HG02678 (cell line): ENCODE results near the gene MRPS10.
A peak's percentile ranks its signal among the peaks of the same experiment; 100 is the strongest.
"Not testable (repeated sequence)": the region's sequence is repeated elsewhere in the genome, so short reads cannot be mapped to it uniquely, and the experiment has no call there.

Source experiments
- ATAC-seq: cut with Tn5 transposase; IDR thresholded peaks from one replicate; pipeline ENCODE4 v1.9.1; 2021; ENCODE audit warnings: mild to moderate bottlenecking, moderate library complexity; ENCODE audit not compliant: unreplicated experiment

Gene MRPS10

DNA sequence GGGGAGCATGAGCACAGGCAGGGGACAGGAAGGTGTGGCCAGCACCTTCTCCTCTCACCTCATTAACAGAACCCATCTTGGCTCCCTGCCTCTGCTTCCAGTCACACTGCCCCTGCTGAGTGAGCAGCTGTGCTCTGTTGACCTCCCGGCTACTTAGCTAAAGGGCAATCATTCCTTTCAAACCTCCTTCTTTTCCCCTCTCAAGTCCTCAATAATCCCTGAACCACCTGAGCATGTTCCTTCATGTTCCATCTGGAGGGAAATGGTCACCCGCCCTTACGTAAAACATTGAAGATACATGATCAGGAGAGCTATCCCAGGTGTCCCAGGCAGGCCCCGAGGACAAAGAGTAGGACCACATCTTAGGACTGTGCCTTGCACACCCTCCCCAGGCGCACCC, 21.7 kb upstream of the MRPS10 start:
- ATAC-seq: no peak

DNA sequence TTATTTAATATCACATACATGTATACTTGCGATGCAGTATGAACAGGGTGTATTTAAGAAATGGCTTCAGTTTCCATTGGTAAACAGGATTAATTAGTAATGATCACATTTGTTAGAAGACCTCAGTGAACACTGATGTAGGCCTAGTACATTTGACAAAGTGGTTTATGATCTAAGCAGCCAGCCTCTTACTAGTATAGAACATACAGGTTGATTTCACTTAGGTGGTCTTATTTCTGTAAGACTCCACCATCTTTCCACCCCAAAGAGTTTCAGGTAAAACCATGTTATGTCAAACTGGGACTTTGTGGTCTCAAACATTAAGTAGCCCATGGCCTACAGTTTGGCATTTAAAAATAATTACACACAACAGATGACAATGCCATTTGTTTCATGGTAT, 20.2 kb upstream of the MRPS10 start:
- ATAC-seq: no peak

DNA sequence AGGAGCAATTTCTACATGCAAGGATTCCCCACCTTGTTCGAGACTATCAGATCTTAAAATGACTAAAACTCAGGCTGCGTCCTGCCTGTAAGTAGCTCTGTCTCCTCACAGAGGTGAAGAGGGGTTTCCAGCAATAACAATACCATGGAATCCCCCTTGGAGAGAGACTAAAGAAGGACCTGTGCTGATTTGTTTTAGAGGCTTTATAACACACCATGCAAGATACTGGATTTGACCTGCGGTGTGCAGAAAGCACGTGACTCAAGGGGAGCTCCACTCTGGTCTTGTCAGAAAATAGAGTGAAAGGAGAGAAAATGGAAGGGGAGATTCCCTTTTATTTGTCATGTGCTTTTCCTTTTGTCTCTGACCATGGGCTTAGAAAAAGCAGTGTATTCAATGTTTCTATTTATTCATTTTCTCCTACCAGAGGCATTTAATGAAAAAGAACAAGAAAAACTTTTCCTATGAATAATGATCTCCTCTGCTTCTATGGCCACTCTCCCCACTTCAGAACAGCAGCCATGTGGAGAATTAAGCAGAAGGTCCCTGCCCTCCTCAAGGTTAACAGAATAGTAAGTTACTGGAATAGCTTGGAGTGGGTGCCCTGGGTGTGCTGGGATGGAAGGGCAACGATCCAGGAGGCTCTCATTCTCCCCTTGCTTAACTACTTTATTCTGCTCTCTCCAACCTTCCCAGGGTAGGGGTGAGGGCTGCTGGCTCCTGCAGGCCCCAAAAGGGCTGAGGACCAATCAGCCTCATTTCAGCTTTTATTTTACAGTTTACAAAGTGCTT, 19.2 kb upstream of the MRPS10 start:
- ATAC-seq: no peak

DNA sequence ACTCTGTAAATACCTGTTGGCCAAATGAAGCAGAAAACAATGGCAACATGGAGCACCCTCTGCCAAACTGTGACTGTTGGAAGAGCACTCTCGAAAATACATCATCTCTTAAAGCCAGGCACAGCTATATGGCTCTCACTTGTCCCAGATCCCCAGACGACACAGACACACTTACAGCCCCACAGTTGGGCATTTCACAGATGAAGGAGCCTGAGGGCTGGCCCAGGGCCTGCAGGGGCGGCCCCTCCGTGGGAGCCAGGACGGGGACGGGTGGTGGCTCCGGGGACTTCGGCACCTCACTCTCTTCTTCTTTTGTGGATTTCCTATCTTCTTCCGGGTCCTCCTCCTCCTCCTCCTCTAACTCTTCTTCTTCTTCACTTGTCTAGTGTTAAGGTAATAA, 18.4 kb upstream of the MRPS10 start:
- no peak for ATAC-seq

DNA sequence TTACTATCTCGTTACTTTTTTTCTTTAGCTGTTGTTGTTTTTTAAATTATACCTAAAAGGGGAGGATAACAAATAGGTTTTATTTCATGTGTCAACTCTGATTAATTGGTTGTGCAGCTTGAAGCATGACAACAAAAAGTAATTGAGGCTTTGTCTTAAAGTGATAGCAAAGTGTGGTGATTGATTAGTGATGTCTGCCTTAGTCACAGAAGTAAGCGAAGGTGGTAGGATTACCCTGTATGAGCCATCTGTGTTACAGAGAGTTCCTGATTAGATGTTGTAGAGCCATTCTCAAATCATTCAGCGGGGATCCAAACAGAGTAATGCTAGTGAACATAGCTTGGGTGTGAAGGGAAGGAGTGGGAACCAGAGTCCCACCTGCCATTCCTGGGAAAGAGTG, 14.4 kb upstream of the MRPS10 start:
- ATAC-seq: no peak

GRCh38 chr6:42230345-42231321, 13.0 kb upstream of the MRPS10 start:
- no peak for ATAC-seq

DNA sequence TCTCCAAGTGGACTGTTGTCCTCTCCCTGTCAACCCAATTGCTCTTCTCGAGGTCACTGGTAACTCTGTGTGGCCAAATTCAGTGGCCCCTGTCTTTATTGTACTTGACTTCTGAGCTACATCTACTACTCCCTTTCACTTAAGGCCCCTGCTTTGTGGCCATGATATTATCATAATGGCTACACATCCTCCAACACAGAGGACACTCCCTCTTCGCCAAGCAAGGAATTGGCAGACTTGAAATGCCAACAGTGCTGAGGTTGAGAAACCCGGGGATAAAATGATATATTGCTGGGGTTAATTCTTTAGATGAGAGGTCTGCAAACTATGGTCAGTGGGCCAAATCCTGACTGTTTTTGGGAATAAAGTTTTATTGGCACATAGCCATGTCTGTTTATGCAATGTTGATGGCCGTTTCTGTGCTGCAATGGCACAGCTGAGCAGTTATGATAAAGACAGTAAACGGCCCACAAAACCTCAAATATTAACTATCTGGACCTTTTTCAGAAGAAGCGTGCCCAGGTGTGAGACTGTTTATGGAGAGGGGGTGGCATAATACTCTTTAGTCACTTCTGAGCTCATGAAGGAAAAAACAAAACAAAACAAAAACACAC, 12.0 kb upstream of the MRPS10 start:
- no peak for ATAC-seq

GRCh38 chr6:42228305-42228704, 10.6 kb upstream of the MRPS10 start:
- no peak for ATAC-seq

- no peak for ATAC-seq
These were observed 9.7 kb upstream of the MRPS10 start for GRCh38 chr6:42227173-42227850.

DNA sequence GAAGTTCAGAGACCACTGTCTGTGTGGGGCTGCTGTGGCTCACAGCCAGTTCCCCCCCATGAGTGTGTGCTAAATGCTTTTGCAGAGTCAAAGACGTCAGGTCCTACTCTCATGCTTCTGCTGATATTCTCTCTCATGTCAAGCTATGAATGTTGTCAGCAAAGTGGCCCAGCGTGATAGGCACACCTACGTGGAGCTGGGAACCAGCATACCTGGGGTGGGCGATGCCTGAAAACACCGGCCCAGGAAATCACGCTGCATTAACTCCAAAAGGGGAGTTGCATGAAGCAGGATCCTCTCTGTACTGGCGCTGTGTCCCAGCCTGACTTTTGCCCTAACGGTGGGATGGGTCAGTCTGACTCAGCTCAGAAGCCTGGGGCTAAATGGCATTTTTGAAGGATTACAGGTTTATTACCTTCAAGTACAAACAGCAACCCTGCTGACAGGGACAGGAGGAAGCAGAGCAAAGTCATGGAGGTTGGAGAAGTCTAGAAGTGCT, 9.0 kb upstream of the MRPS10 start:
- ATAC-seq: no peak

- no peak for ATAC-seq
These were observed 8.5 kb upstream of the MRPS10 start for GRCh38 chr6:42226161-42226611.

- ATAC-seq: no peak
These were observed 7.8 kb upstream of the MRPS10 start for GRCh38 chr6:42225419-42225818.

DNA sequence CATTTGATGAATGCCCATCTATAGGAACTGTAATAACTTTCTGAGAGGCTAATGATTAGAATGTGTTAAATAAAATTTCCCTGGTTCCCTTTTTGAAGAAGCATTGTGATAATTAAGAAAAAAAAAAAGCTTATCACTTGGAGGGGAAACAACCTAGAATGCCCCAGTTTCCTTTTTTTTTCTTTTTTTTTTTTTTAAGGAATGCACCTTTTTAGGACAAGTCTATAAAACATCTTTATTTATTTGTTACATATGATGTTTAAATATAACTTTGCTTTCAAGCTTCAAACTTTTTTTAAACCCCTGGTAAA, 7.3 kb upstream of the MRPS10 start:
- no peak for ATAC-seq

DNA sequence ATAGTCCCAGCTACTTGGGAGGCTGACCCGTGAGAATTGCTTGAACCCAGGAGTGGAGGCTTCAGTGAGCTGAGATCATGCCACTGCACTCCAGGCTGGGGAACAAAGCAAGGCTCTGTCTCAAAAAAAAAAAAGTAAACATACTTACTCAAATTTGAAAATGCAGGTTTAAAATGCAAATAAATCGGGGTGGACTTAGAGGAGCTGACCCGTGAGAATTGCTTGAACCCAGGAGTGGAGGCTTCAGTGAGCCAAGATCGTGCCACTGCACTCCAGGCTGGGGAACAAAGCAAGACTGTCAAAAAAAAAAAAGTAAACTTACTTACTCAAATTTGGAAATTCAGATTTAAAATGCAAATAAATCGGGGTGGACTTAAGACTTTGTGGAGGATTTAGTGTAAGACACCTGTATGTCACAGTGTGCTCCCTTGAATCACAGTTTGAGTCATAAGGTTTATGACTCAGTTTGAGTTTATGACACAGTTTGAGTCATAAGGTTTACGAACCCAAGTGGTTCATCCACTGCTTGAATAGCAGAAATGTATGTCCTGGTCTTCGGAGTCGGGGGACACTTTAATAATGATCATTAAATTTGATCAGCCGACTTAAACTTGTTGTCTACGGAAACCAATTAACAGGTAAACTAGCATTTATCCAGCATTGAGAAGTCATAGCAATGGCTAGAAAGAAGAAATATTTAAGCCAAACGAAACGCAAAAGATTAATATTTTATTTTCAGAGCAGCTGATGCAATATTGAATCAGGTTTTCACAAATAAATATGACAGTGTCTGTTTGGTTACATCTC, 6.8 kb upstream of the MRPS10 start:
- peak; percentile 84 for ATAC-seq

DNA sequence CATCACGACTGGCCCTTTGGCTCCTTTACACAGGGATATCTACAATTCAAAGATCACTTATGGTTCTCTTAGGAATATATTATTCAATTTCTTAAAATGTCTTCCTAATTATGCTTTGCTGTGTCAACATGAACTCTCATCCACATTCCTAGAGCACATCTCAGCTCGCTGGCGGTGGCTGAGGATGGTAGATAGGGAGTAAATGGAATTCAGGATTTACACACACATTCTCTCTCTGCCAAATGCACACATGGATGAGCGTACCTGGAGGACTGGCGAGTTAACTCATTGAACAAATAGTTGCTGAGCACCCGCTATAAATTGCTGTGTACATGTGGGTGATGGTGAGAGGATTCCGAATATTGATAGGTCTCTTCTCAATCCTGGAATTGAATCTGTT, 4.8 kb upstream of the MRPS10 start:
- ATAC-seq: no peak

DNA sequence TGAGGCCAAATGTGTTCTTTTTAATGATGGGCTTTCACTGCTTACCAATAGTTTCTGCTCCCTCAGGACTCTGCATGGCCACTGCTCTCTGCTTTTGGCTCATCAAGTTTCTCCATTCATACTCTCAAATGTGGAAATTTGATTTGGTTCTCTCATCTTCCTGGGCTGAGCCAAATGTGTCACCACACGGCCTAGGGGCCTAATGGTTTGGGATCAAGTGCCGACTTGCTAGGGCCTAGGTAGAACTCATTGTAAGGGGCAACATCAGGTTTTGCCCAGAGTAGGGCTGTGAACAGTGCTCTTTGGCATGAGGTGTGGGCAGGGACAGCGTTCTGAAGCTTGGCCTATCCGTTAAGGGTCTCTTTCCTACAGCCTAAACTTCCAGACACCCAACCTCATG, 3.9 kb upstream of the MRPS10 start:
- no peak for ATAC-seq

- no peak for ATAC-seq
These were observed 3.1 kb upstream of the MRPS10 start for GRCh38 chr6:42220807-42221206.

DNA sequence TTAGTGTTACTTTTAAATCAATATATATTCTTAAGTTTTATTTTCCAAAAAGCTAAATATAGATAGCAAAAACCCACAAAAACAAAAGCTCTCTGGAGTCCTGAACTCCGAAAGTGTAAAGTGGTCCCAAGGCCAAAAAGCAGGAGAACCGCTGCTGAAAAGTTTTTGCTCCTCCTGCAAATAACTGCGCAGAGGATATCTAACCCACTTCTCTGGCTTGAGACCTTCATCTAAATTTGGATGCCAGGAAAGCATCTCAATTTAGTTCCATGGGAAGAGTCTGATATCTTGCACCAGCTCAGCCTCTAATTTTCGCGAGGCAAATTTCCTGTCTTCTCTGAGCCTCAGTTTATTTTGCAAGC, 523 bp downstream of the MRPS10 start:
- no peak for ATAC-seq

DNA sequence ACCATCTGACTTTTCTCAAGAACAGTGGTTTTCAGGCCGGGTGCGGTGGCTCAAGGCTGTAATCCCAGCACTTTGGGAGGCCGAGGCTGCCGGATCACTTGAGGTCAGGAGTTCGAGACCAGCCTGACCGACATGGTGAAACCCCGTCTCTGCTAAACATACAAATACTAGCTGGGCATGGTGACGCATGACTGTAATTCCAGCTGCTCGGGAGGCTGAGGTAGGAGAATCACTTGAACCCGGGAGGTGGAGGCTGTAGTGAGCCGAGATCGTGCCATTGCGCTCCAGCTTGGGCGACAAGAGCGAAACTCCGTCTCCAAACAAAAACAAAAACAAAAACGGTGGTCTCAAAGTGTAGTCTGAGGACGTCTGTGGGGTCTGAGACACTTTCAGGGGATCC, 1.2 kb downstream of the MRPS10 start:
- not testable (repeated sequence) for ATAC-seq

DNA sequence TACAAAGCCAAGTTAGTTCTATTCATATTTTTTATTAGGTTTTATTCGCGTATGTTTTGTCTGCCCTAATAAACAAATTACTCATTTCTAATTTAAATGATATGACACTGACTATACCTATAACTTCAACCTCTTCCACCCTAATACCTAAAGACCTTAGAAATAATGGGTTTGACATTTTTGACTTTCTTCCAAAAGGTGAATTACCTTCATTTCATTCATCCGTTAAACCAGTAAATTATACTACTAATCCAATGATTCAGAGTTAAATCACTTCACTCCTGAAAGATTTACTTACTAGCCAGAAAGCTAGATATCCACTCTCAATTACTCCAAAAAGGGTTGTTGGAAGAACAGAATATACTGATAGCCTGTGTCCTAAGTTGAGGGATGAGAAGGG, 5.2 kb downstream of the MRPS10 start:
- no peak for ATAC-seq
